22Rv1 (cell line): ENCODE measurements around the gene HFM1.

Source experiments
- ZFX ChIP-seq: fragments of 450-650 bp; IDR thresholded peaks from 2 replicates; pipeline ENCODE4 v1.6.1; 2017; ENCODE audit warnings: antibody characterized with exemption, borderline replicate concordance
- TF ChIP-seq, protein P1 (sequence below): fragments of 450-650 bp; IDR thresholded peaks from 2 replicates; pipeline ENCODE4 v1.5.1; 2017; ENCODE audit warnings: mild to moderate bottlenecking

DNA sequence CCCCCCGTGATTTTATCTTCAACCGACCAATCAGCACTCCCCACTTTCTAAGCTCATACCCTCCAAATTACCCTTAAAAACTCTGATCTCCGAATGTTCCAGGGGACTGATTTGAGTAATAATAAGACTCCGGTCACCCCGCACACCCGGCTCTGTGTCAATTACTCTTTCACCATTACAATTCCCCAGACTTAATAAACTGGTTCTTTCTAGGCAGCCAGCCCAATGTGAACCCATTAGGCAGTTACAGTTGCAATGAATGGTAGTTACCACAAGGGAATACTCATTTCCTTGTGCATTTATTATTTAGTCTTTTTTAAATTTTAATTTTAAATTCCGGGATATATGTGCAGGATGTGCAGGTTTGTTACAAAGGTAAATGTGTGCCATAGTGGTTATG lies 177.9 kb downstream of the HFM1 start:
- TF ChIP-seq, protein P1, sequence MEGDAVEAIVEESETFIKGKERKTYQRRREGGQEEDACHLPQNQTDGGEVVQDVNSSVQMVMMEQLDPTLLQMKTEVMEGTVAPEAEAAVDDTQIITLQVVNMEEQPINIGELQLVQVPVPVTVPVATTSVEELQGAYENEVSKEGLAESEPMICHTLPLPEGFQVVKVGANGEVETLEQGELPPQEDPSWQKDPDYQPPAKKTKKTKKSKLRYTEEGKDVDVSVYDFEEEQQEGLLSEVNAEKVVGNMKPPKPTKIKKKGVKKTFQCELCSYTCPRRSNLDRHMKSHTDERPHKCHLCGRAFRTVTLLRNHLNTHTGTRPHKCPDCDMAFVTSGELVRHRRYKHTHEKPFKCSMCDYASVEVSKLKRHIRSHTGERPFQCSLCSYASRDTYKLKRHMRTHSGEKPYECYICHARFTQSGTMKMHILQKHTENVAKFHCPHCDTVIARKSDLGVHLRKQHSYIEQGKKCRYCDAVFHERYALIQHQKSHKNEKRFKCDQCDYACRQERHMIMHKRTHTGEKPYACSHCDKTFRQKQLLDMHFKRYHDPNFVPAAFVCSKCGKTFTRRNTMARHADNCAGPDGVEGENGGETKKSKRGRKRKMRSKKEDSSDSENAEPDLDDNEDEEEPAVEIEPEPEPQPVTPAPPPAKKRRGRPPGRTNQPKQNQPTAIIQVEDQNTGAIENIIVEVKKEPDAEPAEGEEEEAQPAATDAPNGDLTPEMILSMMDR: no peak
- TF ChIP-seq ZFX: no peak
